ENCODE data around the gene PRKCH.

Gene PRKCH

DNA sequence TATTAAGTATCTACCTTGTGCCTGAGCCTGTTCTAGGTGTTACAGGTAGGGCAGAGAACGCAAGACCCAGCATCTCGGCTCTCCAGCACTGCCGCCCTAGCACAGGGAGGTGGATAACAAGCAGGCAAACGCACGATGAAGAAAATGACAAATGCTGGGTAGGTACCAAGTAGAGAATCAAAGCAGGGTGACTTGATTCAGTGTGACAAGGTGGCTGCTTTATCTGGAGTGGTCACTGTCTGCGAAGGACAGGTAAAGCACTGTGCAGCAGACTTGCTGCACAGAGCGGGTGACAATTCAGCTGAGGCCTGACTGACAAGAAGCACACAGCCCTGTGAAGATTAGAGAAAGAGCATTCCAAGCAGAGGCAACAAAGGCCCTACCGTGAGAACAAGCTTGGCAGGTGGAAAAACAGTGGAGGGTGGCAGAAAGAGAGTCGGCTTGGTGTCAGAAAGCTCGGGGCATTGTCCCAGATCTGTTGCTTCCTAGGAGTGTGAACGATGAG lies 12.9 kb downstream of the PRKCH start:
- H3K36me3 ChIP-seq (ENCODE audit: control insufficient read depth in 2 of 2, insufficient read depth in 1 of 2, low read length in 2 of 2): no peaks in the 10 kb centered on the region
- H3K4me3 ChIP-seq (ENCODE audit: low read depth, low read length): no peak overlapping the region
- no peak overlapping the region for H3K27ac ChIP-seq (ENCODE audit: extremely low read depth, low read depth, low read length)
- POLR2A ChIA-PET: no interaction called here
- TF ChIP-seq BCL11A (tag by site-specific recombination; IDR thresholded peaks at IDR 0.05; ENCODE audit: low read depth): no peak
- no peak for TF ChIP-seq ZNF560 (tag by site-specific recombination; IDR thresholded peaks at IDR 0.05; ENCODE audit: borderline replicate concordance)
- TF ChIP-seq, protein P1, sequence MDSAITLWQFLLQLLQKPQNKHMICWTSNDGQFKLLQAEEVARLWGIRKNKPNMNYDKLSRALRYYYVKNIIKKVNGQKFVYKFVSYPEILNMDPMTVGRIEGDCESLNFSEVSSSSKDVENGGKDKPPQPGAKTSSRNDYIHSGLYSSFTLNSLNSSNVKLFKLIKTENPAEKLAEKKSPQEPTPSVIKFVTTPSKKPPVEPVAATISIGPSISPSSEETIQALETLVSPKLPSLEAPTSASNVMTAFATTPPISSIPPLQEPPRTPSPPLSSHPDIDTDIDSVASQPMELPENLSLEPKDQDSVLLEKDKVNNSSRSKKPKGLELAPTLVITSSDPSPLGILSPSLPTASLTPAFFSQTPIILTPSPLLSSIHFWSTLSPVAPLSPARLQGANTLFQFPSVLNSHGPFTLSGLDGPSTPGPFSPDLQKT (IDR thresholded peaks at IDR 0.05; ENCODE audit: borderline replicate concordance, low read depth, low read length): no peak
- CTCF ChIA-PET: interaction anchor here (0.5 to 1.2 kb wide), 3 partner anchors 9 to 136 kb away, joined by 3 to 4 read pairs (median 3); no protein-coding TSS in a partner anchor
- H3K4me1 ChIP-seq (ENCODE audit: control insufficient read depth, insufficient read depth, low read length): peaks cover 12% of the 10 kb centered on the region; the same call in 1 of the 2 replicates
- no peaks in the 10 kb centered on the region for H3K9me3 ChIP-seq (ENCODE audit: control insufficient read depth, insufficient read depth, low read depth, low read length)

DNA sequence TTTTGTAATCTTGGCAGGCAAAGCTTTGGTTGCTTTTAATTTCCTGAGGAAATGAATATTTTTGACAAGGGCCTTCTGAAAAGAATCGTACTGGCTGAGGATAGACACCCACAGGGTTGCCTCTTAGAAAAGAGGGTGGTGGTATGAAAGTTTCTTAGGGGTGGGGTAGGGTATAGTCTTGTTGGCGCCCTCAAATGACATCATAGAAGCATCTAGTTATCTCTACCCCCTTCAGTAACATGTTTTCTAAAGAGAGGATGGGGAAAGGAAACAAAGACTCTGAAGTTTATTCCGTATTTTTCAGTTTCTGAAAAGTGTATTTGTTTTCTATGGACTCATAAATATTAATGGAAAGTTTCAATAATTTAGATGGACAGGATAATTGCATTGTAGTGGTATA lies 13.7 kb downstream of the PRKCH start:
- H3K36me3 ChIP-seq (ENCODE audit: control insufficient read depth in 2 of 2, insufficient read depth in 1 of 2, low read length in 2 of 2): no peaks in the 10 kb centered on the region
- CTCF ChIA-PET: no interaction called here
- POLR2A ChIA-PET: no interaction called here
- H3K9me3 ChIP-seq (ENCODE audit: control insufficient read depth, insufficient read depth, low read depth, low read length): no peaks in the 10 kb centered on the region
- TF ChIP-seq GLI4 (tag by site-specific recombination; IDR thresholded peaks at IDR 0.05) (no peak), ZNF785 (tag by site-specific recombination; IDR thresholded peaks at IDR 0.05) (no peak), GFI1B (tag by site-specific recombination; IDR thresholded peaks at IDR 0.05) (no peak), ZNF423 (tag by site-specific recombination; IDR thresholded peaks at IDR 0.05) (no peak), ZNF776 (tag by site-specific recombination; IDR thresholded peaks at IDR 0.05; ENCODE audit: borderline replicate concordance) (no peak)
- TF ChIP-seq, protein P2, sequence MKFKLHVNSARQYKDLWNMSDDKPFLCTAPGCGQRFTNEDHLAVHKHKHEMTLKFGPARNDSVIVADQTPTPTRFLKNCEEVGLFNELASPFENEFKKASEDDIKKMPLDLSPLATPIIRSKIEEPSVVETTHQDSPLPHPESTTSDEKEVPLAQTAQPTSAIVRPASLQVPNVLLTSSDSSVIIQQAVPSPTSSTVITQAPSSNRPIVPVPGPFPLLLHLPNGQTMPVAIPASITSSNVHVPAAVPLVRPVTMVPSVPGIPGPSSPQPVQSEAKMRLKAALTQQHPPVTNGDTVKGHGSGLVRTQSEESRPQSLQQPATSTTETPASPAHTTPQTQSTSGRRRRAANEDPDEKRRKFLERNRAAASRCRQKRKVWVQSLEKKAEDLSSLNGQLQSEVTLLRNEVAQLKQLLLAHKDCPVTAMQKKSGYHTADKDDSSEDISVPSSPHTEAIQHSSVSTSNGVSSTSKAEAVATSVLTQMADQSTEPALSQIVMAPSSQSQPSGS (tag by site-specific recombination; IDR thresholded peaks at IDR 0.05; ENCODE audit: low read depth): 0 out of 2 replicates have a peak, but pooled peaks have one; percentile 7
- H3K4me3 ChIP-seq (ENCODE audit: low read depth, low read length): no peak overlapping the region
- peaks cover 12% of the 10 kb centered on the region; the same call in 1 of the 2 replicates for H3K4me1 ChIP-seq (ENCODE audit: control insufficient read depth, insufficient read depth, low read length)
- no peak overlapping the region for H3K27ac ChIP-seq (ENCODE audit: extremely low read depth, low read depth, low read length)

DNA sequence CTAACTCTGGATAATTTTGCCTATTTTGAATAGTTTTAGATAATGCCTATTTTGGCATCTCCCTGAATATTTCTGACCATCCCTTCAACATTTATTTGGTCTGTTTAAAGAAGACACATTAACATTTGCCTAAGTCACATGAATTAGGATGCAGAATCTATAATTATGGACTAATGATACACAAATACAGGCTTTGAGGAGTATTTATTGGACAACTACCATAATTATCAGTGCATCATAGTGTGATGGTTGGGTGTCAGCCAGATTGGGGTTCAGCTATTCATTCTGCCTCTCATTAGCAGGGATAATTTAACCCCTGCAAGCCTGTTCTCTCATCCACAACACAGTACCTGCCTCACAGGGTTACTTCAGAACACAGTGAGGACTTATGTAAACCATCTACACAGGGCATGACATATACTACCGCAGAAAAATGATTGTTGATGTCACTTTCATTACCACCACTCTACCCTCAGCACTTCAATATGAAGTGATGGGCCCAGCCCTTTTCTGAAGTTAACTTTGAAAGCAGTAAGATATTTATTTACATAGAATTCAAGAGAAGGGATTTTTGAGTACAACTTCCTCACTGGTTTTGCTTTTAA lies 14.4 kb downstream of the PRKCH start:
- no peak overlapping the region for H3K4me3 ChIP-seq (ENCODE audit: low read depth, low read length)
- H3K4me1 ChIP-seq (ENCODE audit: control insufficient read depth, insufficient read depth, low read length): peaks cover 12% of the 10 kb centered on the region; the same call in 1 of the 2 replicates
- no peaks in the 10 kb centered on the region for H3K9me3 ChIP-seq (ENCODE audit: control insufficient read depth, insufficient read depth, low read depth, low read length)
- no peak overlapping the region for H3K27ac ChIP-seq (ENCODE audit: extremely low read depth, low read depth, low read length)
- ChIA-PET POLR2A (no interaction called here), CTCF (no interaction called here)
- H3K36me3 ChIP-seq (ENCODE audit: control insufficient read depth in 2 of 2, insufficient read depth in 1 of 2, low read length in 2 of 2): no peaks in the 10 kb centered on the region
- no peak for TF ChIP-seq ZNF510 (tag by site-specific recombination; IDR thresholded peaks at IDR 0.05; ENCODE audit: insufficient replicate concordance)
- TF ChIP-seq, protein P3, sequence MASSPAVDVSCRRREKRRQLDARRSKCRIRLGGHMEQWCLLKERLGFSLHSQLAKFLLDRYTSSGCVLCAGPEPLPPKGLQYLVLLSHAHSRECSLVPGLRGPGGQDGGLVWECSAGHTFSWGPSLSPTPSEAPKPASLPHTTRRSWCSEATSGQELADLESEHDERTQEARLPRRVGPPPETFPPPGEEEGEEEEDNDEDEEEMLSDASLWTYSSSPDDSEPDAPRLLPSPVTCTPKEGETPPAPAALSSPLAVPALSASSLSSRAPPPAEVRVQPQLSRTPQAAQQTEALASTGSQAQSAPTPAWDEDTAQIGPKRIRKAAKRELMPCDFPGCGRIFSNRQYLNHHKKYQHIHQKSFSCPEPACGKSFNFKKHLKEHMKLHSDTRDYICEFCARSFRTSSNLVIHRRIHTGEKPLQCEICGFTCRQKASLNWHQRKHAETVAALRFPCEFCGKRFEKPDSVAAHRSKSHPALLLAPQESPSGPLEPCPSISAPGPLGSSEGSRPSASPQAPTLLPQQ (tag by site-specific recombination; IDR thresholded peaks at IDR 0.05): 0 out of 2 replicates have a peak, but pooled peaks have one; percentile 17
- TF ChIP-seq ZNF501 (tag by site-specific recombination; IDR thresholded peaks at IDR 0.05): no peak
- TF ChIP-seq ZNF707 (tag by site-specific recombination; IDR thresholded peaks at IDR 0.05): no peak
- TF ChIP-seq ZNF747 (tag by site-specific recombination; IDR thresholded peaks at IDR 0.05): no peak
- TF ChIP-seq ZNF629 (tag by site-specific recombination; IDR thresholded peaks at IDR 0.05): peak; percentile 41; the same call in 1 of the 2 replicates
- no peak for TF ChIP-seq ZNF302 (tag by site-specific recombination; IDR thresholded peaks at IDR 0.05; ENCODE audit: low read depth)
- TF ChIP-seq ZNF560 (tag by site-specific recombination; IDR thresholded peaks at IDR 0.05; ENCODE audit: borderline replicate concordance): no peak
- no peak for TF ChIP-seq MYNN (tag by site-specific recombination; IDR thresholded peaks at IDR 0.05; ENCODE audit: borderline replicate concordance)
- TF ChIP-seq, protein P4, sequence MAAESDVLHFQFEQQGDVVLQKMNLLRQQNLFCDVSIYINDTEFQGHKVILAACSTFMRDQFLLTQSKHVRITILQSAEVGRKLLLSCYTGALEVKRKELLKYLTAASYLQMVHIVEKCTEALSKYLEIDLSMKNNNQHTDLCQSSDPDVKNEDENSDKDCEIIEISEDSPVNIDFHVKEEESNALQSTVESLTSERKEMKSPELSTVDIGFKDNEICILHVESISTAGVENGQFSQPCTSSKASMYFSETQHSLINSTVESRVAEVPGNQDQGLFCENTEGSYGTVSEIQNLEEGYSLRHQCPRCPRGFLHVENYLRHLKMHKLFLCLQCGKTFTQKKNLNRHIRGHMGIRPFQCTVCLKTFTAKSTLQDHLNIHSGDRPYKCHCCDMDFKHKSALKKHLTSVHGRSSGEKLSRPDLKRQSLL (tag by site-specific recombination; IDR thresholded peaks at IDR 0.05): no peak
- TF ChIP-seq ZNF274 (IDR thresholded peaks at IDR 0.05; ENCODE audit: low read length): no peak
- no peak for TF ChIP-seq ZNF274 (tag by site-specific recombination; IDR thresholded peaks at IDR 0.05; ENCODE audit: borderline replicate concordance)
- 0 out of 2 replicates have a peak, but pooled peaks have one; percentile 10 for TF ChIP-seq WT1 (tag by site-specific recombination; IDR thresholded peaks at IDR 0.05)
- TF ChIP-seq ZNF140 (tag by site-specific recombination; IDR thresholded peaks at IDR 0.05): no peak
- no peak for TF ChIP-seq ZBTB21 (tag by site-specific recombination; IDR thresholded peaks at IDR 0.05)
- no peak for TF ChIP-seq ZNF48 (tag by site-specific recombination; IDR thresholded peaks at IDR 0.05)
- 0 out of 2 replicates have a peak, but pooled peaks have one; percentile 24 for TF ChIP-seq ZFP69B (tag by site-specific recombination; IDR thresholded peaks at IDR 0.05)
- TF ChIP-seq ZNF311 (tag by site-specific recombination; IDR thresholded peaks at IDR 0.05; ENCODE audit: borderline replicate concordance): no peak
- TF ChIP-seq ZNF664 (tag by site-specific recombination; IDR thresholded peaks at IDR 0.05): no peak
